ENCODE results near the gene LRRC8C. TPM values are rescaled to one million over a fixed set of nuclear protein-coding genes. Genes with fewer than 3 reads are reported as not detected.

Gene LRRC8C
- total RNA-seq = 10 to 100 TPM in 2 of 4 donors, 1 to 10 TPM in 2; 4.4 to 11.0 (median 8.2) TPM

GRCh38 chr1:89632657-89633247 lies at the start of gene LRRC8C:
Gene LRRC8C, plus strand, starts transcription at chr1:89633120. Its CDS starts 53,354 bp downstream, at chr1:89686474.
- intact Hi-C loops (cut with DNase I) = loop anchor here (5.0 kb wide), 1 partner anchor 130 kb away; no protein-coding TSS in a partner anchor
- no peaks in the 10 kb centered on the region for H3K9me3 ChIP-seq
- peak; percentile 71 to 76 for DNase-seq
- H3K27me3 ChIP-seq = no peaks in the 10 kb centered on the region
- H3K4me1 ChIP-seq = no peaks in the 10 kb centered on the region
- H3K36me3 ChIP-seq = no peaks in the 10 kb centered on the region
- peak within 1 kb of the TSS; percentile 71 to 91 (median 72) for H3K4me3 ChIP-seq (replicated peaks in 1 of 3)
- TF ChIP-seq, protein P1, sequence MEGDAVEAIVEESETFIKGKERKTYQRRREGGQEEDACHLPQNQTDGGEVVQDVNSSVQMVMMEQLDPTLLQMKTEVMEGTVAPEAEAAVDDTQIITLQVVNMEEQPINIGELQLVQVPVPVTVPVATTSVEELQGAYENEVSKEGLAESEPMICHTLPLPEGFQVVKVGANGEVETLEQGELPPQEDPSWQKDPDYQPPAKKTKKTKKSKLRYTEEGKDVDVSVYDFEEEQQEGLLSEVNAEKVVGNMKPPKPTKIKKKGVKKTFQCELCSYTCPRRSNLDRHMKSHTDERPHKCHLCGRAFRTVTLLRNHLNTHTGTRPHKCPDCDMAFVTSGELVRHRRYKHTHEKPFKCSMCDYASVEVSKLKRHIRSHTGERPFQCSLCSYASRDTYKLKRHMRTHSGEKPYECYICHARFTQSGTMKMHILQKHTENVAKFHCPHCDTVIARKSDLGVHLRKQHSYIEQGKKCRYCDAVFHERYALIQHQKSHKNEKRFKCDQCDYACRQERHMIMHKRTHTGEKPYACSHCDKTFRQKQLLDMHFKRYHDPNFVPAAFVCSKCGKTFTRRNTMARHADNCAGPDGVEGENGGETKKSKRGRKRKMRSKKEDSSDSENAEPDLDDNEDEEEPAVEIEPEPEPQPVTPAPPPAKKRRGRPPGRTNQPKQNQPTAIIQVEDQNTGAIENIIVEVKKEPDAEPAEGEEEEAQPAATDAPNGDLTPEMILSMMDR (IDR thresholded peaks at IDR 0.05) = peak in 3 of 6 experiments; percentile 62 to 83 (median 69)
- TF ChIP-seq POLR2A (IDR thresholded peaks at IDR 0.05) = peak in 1 of 2 donors; percentile 55
- WGBS, 2 donors = 0 to 5% methylated on average over 4 to 8 of the region's 76 CpGs
- peak within 1 kb of the TSS; percentile 66 to 82 (median 69) for H3K27ac ChIP-seq

DNA sequence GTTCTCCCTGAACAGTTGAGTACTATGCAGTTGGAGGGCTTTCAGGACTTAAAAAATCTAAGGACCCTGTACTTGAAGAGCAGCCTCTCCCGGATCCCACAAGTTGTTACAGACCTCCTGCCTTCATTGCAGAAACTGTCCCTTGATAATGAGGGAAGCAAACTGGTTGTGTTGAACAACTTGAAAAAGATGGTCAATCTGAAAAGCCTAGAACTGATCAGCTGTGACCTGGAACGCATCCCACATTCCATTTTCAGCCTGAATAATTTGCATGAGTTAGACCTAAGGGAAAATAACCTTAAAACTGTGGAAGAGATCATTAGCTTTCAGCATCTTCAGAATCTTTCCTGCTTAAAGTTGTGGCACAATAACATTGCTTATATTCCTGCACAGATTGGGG lies 48.7 kb upstream of the LRRC8C start:
- H3K27me3 ChIP-seq = no peaks in the 10 kb centered on the region
- H3K4me3 ChIP-seq (replicated peaks in 1 of 3) = no peak overlapping the region
- H3K27ac ChIP-seq = no peak overlapping the region
- 40 to 47% methylated on average over 2 of the region's 2 CpGs for WGBS, 2 donors
- intact Hi-C loops (cut with DNase I) = no loop called here
- peak; percentile 14 to 56 for DNase-seq
- no peaks in the 10 kb centered on the region for H3K9me3 ChIP-seq
- H3K4me1 ChIP-seq = peaks cover 9 to 18% of the 10 kb centered on the region in 2 donors
- TF ChIP-seq POLR2A (IDR thresholded peaks at IDR 0.05) = no peak
- TF ChIP-seq, protein P1 (IDR thresholded peaks at IDR 0.05) = no peak
- H3K36me3 ChIP-seq = no peaks in the 10 kb centered on the region

DNA sequence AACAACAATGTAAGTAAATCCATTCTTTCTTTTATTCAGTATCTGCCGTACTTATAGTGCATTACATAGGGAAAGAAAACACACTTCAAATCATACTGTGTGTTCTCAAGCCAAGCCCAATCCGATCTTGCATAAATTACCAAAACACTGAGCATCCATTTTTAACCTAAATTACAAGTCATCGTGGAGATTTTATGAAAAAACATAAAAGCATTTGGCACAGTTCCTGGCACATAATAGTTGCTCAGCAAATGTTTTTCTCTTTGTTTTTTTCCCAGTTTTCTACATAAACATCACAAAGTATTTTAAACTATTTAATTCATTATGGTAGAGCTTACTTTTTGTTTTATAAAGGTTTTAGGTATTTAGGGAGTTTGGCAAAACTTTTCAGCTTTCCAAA lies 48.1 kb upstream of the LRRC8C start:
- WGBS, 2 donors = 94 to 95% methylated on average over 3 of the region's 3 CpGs
- TF ChIP-seq, protein P1 (IDR thresholded peaks at IDR 0.05) = no peak
- TF ChIP-seq POLR2A (IDR thresholded peaks at IDR 0.05) = no peak
- H3K27me3 ChIP-seq = no peaks in the 10 kb centered on the region
- intact Hi-C loops (cut with DNase I) = no loop called here
- peaks cover 14 to 24% of the 10 kb centered on the region in 2 donors for H3K4me1 ChIP-seq
- H3K4me3 ChIP-seq (replicated peaks in 1 of 3) = no peak overlapping the region
- H3K9me3 ChIP-seq = no peaks in the 10 kb centered on the region
- H3K27ac ChIP-seq = no peak overlapping the region
- no peak for DNase-seq
- no peaks in the 10 kb centered on the region for H3K36me3 ChIP-seq

DNA sequence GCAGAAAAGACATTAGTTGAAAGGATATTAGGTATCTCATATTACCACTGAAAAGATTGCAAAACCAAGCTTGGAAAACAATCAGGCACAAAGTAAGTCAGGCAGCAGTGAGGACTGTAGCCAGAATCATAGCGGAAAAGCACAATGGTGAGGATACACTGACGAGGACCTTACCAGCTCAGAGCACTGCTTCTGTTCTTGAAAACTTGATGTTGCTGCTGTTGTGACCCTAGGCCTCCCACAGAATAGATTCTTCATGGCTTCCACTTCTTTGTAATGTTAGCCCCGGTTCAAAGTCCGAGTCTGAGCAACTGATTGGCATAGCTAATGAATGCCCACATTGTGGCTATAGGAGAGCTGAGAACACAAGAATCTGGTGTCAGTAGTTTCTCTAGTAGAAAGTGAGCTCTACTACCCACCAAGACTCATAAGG lies 45.2 kb upstream of the LRRC8C start:
- no peak overlapping the region for H3K4me3 ChIP-seq (replicated peaks in 1 of 3)
- H3K9me3 ChIP-seq = no peaks in the 10 kb centered on the region
- whole genome bisulfite sequencing, 2 donors = 90 to 96% methylated on average over 4 of the region's 4 CpGs
- TF ChIP-seq, protein P1 (IDR thresholded peaks at IDR 0.05) = no peak
- no peak for TF ChIP-seq POLR2A (IDR thresholded peaks at IDR 0.05)
- H3K4me1 ChIP-seq = peaks cover 19 to 31% of the 10 kb centered on the region in 2 donors
- DNase-seq = no peak
- no peaks in the 10 kb centered on the region for H3K36me3 ChIP-seq
- H3K27ac ChIP-seq = no peak overlapping the region
- no peaks in the 10 kb centered on the region for H3K27me3 ChIP-seq
- intact Hi-C loops (cut with DNase I) = no loop called here

DNA sequence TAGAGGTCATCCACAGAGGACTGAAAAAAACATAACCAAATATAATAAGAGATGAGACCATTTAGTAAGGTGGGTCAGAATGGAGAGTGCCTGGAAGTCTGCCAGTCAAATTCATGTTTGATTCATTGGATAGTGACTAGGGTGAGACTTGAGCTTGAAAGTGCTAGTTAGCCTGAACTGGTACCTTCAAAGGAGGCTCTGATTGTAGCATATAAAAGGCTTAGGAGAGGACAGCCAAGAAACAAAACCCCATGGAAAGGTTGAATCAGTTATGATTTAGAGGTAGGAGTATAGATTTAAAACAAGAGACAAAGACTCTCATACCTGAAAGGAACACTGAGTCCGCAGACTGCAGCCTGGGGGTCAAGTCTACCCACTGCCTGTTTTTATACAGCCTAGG lies 44.4 kb upstream of the LRRC8C start:
- Histone ChIP-seq H3K4me3 (replicated peaks in 1 of 3) (no peak overlapping the region), H3K4me1 (peaks cover 19 to 31% of the 10 kb centered on the region in 2 donors), H3K27me3 (no peaks in the 10 kb centered on the region), H3K27ac (no peak overlapping the region), H3K9me3 (no peaks in the 10 kb centered on the region), H3K36me3 (no peaks in the 10 kb centered on the region)
- DNase-seq = no peak
- intact Hi-C loops (cut with DNase I) = no loop called here
- WGBS, 2 donors = 89 to 100% methylated on average over 1 of the region's 1 CpG
- no peak for TF ChIP-seq POLR2A (IDR thresholded peaks at IDR 0.05)
- TF ChIP-seq, protein P1 (IDR thresholded peaks at IDR 0.05) = no peak

Measured in thyroid gland (tissue), 4 donors.